Daoy (cell line): ENCODE results near the gene EPHA6. TPM values are rescaled to one million over a fixed set of nuclear protein-coding genes. Genes with fewer than 3 reads are reported as not detected.

Experiments used
- DNase-seq: peaks from one replicate; pipeline ENCODE4 v3.0.0-alpha.2; 2015; ENCODE audit warnings: low read depth
- total RNA-seq: library from RNA; depleted of rRNA; stranded (reverse); fragments of >200 nt; shearing (Covaris generic); gene quantifications from 2 replicates; pipeline ENCODE4 v1.2.3, GENCODE V29; 2014

EPHA6 gene
- total RNA-seq, 1 experiment from 2014 or later: not detected

DNA sequence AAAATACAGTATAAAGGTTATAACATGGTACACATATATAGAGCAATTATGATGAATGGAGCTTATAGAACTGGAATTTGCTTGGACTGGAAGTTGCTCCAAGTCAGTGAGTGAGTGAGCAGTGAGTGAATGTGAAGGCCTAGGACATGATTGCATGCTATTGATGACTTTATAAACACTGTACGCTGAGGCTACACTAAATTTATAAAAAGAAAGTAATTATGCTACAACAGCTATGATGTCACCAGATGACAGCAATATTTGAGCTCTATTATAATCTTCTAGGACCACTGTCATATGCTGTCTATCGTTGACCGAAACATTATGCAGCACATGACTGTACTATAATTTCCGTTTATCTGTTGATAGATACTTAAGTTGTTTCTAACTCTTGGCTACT is 463.3 kb downstream of the EPHA6 start:
- no peak for DNase-seq

DNA sequence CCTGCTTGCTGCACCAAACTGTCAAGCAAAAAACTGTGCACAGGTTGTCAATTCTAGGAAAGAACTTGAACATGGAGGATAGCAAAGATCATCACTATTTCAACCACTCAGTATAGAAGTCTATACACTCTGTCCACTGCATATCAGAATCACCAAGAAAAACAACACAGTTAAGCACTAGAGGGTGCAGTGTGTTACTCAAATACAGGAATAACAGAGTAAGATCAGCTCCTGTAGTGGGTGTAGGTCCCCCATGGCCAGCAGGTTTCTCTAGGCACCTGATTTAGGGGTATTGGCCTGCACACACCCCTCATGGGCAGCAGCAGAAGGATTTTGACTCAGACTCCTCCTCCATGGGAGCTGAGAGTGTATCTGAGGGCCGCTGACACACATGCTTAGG is 464.1 kb downstream of the EPHA6 start:
- DNase-seq: no peak

DNA sequence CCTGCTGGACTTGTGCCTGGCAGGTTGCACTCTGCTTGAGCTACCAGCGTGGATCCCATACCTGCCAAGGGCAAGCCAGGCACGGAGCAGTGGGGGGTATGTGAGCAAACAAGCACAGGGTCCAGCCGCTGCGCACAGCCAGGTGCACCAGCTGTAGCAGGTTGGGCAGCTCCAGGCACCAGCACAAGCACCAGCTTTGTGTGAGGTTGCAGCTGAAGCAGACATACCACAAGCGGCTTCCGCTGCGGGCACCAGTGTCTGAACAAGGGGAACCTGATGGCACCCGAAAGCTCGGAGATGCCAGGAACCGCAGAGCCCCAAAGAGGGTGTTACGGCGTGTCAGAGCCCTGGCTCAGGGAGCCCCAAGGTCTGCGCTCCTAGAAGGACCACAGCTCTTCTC is 477.5 kb downstream of the EPHA6 start:
- no peak for DNase-seq

DNA sequence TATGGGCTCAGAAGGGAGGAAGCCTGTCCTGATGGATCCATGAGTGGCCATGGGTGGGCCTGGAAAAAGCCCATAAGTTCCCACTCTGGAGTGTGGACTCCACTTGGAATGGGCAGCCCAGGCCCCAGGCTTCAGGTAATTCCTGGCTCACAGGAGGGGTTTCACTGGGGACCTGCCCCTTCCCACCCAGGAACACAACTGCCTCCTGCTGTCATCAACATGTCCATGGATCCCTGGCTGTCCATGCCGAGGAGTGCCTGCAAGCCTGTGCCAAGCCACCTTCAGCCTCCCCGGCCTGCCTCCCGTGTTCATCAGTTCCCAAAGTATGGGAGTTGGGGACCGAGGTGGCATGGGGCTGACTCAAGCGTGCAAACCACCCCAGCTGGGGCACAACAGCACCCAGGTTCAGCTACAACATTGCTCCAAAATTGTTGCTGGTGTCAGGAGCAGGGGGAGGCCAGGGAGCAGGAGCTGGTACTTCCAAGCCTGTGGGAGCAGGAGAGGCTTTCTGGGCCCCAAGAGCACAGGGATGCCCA is 479.3 kb downstream of the EPHA6 start:
- DNase-seq: no peak

DNA sequence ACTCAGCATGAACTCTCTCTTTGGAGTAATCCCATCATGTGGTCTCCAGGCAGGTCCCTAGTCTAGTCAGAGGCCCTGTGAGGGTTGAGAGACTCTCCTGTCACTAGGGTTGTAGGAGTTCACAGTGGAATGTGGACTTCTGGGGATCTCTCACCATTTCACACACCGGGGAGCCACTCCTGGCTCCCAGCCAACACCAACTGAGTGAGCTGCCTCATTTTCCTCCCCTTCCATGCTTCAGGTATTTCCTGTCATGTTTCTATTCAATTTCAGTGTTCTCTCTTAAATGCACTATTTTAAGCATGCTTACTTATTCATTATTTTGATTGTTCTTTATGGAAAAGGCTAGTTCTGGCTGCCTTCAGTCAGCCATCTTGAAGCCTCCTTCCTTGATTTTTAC is 482.6 kb downstream of the EPHA6 start:
- no peak for DNase-seq

DNA sequence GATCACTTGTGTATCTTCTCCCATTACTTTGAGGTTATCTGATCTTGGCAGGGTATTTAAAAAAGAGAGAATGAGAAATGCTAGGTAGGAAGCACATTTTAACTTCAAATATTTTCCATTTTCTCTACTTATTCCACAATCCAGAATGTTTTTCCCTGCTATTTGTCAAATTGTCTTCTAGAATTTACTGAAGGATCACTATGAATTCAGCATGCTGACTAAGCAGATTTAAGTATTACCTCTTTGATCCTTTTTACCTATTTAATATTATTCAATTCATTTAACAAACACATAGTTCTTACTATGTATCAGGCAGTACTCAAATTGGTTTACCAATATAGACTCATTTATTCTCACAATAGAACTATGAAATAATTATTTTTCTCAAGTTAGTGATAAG is 486.7 kb downstream of the EPHA6 start:
- DNase-seq: no peak

DNA sequence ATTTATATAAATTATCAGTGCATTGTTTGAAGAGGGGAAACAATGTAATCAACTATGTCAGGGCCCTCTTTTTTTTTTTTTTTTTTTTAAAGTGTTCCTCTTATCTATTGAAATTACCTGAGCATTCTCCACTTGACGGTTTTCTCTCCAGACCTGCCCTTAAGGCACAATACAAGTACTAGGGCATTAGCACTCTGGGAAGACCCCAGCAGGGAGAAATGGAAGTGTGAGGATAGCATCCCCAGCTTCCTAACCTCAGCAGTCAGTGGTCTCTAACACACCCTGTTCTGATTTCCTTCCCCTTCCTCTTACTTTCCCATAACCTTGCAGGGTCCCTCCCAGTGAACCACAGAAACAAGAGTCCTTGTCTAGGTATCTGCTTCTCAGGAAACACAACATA is 491.8 kb downstream of the EPHA6 start:
- DNase-seq: no peak

DNA sequence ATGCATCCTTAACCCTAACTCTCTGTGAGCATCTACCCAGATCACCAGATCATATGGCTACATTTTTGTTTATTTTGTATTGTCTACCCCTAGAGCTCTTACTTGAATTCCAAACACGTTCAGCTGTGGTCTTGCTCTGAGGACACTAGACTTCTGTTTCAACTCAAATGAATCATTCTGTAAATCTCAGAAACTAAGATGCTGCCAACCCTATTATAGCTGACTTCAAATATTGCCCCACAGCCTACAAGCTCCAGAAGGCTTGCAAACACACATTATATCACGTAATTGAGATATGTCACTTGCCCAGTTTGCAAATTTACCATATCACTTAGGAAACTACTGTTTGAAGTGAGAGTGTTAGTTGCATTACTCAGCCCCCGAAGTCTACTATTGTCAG is 524.0 kb downstream of the EPHA6 start:
- no peak for DNase-seq

DNA sequence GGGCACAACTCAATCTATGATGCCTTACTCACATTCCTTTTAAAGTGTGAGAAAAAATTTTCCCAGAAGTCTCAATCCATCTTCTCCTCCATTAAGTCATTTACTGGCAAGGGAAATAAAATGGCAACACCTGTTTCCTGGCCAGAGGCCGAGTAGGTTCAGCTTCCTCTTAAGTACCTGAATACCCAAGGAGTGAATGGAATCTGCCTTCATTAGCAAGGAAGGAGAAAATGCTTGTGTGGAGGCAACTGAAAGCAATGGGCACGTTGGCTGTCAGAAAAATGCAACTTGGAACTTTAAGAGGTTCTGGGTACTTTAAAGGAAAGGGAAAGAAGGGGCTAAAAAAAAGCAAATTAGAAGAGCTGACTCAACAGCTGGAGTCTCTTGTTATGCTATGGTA is 526.5 kb downstream of the EPHA6 start:
- DNase-seq: no peak

DNA sequence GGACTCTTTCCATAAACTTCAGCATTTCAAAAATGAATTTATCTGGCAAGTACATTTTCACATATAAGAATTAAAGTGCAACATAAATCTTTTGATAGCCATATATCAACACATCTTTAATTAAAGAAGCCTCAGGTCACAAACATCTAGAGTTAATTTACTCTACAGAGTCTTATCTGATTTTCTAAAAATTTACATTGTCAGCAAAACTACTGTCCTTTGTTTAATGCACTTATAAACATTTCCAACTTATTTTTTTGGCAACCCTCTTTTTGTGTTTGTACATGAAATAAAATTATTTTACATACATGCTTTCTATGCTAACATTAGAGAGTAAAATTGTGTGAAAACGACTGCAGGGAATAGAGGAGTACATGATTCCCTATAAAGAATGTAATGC is 533.4 kb downstream of the EPHA6 start:
- no peak for DNase-seq

DNA sequence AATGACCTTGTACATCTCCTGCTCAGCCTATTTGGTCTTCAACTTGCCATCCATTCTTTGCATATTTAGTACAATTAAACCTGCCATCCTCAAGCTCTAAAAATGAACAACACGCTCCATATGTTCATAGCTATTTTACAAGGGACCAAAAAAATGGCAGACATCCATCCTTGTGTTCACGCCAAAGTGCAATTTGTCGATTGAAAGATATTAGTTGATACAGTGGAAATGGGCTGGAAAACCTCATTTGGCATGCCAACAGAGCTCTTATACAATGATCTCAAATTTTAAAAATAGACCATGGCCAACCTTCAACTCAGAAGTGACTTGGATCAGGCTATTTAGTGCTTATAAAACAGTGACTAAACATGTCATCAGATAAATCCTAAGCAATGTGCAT is 536.6 kb downstream of the EPHA6 start:
- no peak for DNase-seq

DNA sequence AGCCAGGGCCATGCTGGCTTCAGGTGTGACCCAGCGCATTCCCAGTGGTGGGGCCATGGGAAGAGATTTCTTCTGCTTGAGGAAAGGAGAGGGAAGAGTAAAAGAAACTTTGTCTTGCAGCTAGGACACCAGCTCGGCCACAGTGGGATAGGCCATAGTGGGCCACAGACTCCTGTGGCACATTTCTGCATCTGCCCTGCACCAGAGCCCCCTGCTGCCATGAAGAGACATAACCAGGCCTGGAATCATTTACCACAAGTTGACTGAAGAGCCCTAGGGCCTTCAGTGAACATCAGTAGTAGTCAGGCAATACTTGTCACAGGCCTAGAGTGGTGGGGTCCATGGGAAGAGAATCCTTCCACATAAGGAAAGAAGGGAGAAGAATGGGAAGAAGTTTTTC is 538.8 kb downstream of the EPHA6 start:
- no peak for DNase-seq

DNA sequence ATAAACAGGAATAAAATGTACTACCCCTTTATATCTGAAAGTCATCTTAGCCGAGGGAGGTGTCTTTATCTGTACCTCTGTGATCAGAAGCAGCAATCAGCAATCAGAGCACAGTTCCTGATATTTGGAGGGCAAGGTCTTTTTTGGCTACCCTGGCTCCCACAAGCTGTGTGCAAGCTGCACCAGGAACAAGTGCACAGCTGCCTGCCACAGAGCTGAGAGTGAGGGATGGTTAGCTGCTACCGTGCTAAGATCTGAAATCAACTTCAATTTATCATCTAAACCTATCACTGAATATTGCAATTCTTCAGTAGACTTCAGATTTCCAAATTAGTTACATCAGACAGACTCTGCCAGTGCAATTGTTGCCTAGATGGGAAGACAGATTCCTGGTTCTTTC is 545.6 kb downstream of the EPHA6 start:
- no peak for DNase-seq

DNA sequence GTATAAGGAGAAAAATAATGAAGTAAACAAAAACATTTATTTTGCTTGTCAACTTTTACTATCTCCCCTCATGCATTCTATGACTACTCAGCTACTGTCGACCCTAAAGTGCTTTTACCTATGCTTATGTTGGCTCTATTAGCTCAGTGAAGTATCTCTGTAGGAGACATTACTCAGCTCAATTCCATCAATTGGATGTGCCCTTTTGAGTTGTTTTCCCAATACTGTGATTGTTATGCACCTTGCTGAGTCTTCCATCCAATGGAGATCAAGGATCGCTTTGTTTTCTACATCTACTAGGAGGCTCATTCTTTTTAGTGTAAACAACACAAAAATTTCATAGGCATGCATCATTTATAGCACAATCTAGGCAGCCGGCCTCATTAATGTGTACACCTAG is 546.4 kb downstream of the EPHA6 start:
- no peak for DNase-seq

DNA sequence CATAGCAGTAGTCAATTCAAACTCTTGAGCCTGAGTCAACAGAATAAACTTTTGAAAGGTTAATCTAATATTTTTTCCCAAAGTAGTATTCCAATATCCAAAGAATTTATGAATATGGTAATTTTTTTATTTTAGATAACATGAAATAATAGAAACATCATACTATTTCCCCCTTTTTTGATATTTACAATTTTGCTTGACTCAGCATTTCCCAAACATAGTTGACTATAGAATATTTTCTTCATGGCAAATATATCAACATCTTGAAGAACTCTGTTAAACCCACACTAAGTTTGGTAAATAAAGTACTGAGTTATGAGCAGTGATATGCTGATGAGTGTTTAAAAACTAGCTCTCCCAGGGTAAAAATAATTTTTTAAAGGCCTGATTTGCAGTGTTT is 570.2 kb downstream of the EPHA6 start:
- no peak for DNase-seq

DNA sequence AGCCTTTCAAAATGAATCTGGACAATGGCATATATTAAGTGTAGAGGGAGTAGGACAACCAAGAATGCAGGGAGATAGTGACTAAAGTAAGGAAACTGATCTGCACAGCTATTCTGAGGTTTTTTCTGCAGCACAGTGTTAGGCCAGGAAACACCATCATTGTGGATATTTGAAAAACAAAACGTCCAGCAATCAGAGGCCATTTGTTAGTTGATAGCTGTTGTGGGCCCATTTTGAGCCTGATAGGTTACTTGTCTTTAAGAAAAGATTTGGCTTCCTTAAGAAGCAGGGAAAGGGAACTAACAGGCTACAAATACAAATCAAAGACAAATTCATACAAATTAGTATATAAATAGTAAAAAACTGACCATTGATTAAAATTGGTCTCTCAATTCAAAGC is 574.4 kb downstream of the EPHA6 start:
- DNase-seq: no peak

DNA sequence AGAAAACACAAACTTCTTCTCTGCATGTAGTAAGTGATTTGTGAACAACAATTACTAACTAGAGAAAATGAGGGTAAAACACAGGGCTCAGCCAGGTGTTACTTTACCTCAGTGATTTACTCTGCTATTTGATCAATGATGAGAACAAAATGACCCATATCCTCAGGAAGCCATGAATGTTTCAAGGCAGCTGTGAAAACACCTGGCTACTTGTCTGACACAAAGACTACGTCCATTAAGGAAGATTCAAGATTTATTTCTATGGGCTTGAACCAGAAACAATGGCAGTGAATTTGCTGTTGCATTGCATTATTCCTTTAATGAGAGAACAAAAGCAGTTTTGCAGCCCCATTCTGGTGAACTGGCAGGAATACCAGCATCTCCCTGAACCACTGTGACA is 575.5 kb downstream of the EPHA6 start:
- no peak for DNase-seq

DNA sequence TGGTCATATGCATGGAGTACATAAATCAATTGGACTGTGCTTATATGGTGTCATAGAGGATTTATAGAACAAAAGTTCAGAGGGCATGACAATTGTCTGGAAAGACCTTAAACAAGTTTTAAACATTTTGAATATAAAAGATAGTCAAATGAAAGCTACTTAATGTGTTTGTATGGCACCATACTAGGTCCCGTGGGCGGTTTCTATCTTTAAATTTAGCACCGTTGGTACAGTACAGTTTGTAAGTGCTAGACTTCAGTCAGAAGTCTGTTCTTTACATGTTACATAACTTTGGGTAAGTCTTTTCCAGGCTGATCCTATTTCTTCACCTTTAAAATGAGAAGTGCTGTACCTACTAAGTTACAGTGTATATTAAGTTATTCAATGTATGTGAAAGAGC is 576.8 kb downstream of the EPHA6 start:
- no peak for DNase-seq

DNA sequence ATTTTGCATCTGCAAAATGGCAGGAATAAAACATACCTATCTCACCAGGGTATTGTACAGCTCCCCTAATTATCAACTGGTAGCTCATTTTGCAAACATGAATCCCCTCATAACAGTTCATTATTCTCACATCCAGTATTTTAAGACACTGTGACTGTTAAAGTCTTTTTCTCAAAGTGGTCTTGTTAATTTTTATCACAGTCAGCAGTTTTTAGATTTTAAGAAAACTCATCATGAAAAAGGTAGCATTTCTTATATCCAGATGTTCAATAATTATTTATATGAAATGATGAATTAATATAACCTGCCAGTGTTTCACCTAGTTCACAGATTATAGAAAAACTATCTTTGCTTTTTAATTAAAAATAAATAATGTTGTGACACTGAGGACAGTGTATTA is 595.2 kb downstream of the EPHA6 start:
- DNase-seq: no peak

DNA sequence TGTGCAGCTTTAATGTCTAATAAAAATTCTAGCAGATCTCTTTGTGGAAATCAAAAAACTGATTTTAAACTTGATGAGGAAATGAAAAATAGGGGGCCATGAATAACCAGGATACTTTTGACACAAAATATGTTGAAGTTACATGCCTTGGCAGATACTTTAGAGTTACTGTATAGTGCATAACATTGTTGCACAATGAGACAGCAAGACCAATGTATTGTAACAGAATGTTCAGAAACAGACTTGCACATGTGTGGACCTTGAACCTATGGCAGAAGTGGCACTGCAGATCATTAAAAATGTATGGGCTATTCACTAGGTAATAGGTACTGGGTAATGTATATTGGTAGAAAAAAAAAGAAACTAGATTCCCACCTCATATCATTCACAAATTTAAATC is 607.2 kb downstream of the EPHA6 start:
- DNase-seq: no peak

DNA sequence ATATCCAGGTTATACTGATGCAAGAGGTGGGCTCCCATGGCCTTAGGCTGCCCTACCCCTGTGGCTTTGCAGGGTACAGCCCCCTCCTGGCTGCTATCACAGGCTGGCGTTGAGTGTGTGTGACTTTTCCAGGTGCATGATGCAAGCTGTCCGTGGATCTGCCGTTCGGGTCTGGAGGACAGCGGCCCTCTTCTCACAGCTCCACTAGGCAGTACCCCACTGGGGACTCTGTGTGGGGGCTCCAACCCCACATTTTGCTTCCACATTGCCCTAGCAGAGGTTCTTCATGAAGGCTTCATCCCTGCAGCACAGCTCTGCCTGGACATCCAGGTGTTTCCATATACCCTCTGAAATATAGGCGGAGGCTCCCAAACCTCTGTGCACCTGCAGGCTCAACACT is 610.6 kb downstream of the EPHA6 start:
- DNase-seq: no peak

DNA sequence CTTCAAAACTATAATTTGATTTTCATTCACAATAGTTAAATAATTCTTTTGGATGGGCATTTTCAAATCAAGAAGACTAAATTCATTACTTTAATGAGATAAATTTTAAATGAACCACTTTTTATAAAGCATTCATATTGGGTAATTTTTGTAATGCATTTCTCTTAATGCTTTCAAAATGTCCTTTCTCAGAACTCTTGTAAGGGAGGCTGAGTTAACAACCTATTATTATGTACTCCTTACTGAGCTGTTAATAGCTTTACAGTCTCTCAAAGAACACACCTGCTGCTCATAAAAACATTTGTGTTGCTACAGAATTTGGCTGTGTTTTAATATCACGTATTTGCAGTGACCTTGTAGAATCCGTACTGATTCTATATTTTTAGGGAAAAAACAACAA is 616.2 kb downstream of the EPHA6 start:
- DNase-seq: no peak

DNA sequence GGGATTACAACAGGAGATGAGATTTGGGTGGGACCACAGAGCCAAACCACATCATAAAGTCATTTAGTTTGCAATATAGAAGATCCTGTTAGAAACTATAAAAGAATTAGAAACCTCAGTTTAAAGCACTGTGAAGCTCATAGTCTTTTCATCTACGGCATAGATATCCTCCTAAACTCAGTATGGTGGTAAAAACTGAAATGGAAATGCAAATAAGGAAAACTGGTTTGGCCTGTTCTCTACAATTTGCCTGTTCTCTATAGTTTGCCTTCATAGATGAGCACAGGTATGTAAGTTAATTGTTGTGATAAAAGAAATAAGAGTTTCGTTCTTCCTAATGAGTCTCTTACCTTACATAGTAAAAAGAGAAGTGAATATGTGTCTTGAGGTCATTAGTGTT is 618.5 kb downstream of the EPHA6 start:
- no peak for DNase-seq

DNA sequence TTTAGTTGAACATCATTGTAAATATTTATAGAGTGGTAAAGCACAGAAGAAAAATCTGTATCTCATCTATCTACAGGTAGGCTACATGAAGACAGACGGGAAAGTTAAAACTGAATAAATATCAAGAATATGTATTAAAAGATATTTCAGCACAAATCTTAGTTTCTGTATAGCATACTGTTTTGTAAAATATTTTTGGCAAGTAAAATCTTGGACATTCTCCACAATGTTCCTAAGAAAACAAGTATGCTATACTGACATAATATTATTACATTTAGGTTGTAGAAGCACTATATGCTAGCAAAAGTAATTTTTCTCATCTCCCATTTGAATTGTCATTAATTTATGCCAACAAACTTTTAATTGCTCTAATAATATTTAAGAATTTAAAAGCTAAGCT is 623.7 kb downstream of the EPHA6 start:
- no peak for DNase-seq

DNA sequence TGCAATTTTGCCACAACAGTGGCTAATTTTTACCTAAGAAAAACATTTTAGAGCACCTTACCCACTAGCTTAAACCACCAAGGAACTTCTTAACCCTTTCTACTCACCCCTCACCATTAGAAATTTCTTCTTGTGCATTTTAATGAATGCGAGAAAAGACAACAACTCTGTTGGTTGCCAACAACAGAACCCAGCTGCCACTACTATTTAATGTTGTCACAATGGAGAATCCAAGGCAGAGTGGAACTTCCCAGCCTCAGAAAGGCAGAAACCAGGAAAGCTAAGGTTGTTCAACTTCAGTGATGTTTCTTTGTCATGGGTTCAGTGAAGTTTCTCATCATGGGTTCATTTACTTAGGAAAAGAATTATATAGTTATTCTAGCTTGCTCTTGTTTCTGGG is 625.0 kb downstream of the EPHA6 start:
- DNase-seq: no peak
